Effector memory CD4-positive, alpha-beta T cell (primary cell): ENCODE results near the gene IL10RA.

Experiments
- DNase-seq, 3 donors: peaks; one replicate each; pipeline ENCODE4 v3.0.0-alpha.2; 2020
- H3K27ac ChIP-seq: 2 replicates; pipeline ENCODE4 v1.7.0; 2013; ENCODE audit warnings: mild to moderate bottlenecking, low read length, moderate library complexity; ENCODE audit not compliant: insufficient read depth, poor library complexity, severe bottlenecking
- H3K27me3 ChIP-seq: replicated peaks from 2 replicates; pipeline ENCODE4 v1.7.0; 2013; ENCODE audit warnings: mild to moderate bottlenecking, low read length; ENCODE audit not compliant: insufficient read depth, control insufficient read depth, poor library complexity, severe bottlenecking
- H3K36me3 ChIP-seq: 2 replicates; pipeline ENCODE4 v1.7.0; 2013; ENCODE audit warnings: mild to moderate bottlenecking, low read length, moderate library complexity; ENCODE audit not compliant: control insufficient read depth, insufficient read depth
- H3K4me1 ChIP-seq: 2 replicates; pipeline ENCODE4 v1.7.0; 2013; ENCODE audit warnings: low read length, mild to moderate bottlenecking; ENCODE audit not compliant: control insufficient read depth, insufficient read depth, poor library complexity, severe bottlenecking
- H3K4me3 ChIP-seq: 2 replicates; pipeline ENCODE4 v1.7.0; 2013; ENCODE audit warnings: low read length, low read depth, mild to moderate bottlenecking; ENCODE audit not compliant: insufficient read depth, poor library complexity, severe bottlenecking
- H3K9me3 ChIP-seq: 2 replicates; pipeline ENCODE4 v1.7.0; 2013; ENCODE audit warnings: mild to moderate bottlenecking, low read length, moderate library complexity; ENCODE audit not compliant: control insufficient read depth

The IL10RA gene

DNA sequence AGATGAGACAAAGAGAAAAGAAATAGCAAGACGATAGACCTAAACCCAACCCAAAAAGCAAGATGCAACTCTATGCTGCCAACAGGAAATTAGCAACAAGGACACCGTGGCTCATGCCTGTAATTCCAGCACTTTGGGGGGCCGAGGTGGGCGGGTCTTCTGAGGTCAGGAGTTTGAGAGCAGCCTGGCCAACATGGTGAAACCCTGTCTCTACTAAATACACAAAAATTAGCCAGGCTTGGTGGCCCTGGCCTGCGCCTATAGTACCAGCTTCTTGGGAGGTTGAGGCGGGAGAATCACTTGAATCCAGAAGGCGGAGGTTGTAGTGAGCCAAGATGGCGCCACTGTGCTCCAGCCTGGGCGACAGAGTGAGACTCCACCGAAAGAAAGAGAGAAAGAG, 24.3 kb upstream of the IL10RA start:
- peaks cover 5% of the 10 kb centered on the region for H3K9me3 ChIP-seq
- no peaks in the 10 kb centered on the region for H3K36me3 ChIP-seq
- no peak overlapping the region for H3K27ac ChIP-seq
- no peaks in the 10 kb centered on the region for H3K4me1 ChIP-seq
- H3K4me3 ChIP-seq = no peak overlapping the region
- no peaks in the 10 kb centered on the region for H3K27me3 ChIP-seq
- no peak for DNase-seq

DNA sequence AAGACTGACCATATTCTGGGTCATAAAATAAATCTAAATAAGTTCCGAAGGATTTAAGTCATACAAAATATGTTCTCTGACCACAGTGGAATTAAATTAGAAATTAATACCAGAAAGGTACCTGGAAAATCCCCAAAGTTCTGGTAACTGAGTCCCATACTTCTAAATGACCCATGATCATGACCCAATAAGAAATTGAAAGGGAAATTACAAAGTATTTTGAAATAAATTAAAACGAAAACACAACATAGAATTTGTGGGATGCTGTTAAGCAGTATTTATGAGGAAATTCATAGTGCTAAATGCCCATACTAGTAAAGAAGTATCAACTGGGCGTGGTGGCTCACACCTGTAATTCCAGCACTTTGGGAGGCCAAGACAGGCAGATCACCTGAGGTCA, 23.4 kb upstream of the IL10RA start:
- Histone ChIP-seq H3K27ac (no peak overlapping the region), H3K36me3 (no peaks in the 10 kb centered on the region), H3K27me3 (no peaks in the 10 kb centered on the region), H3K4me1 (no peaks in the 10 kb centered on the region), H3K4me3 (no peak overlapping the region), H3K9me3 (peaks cover 5% of the 10 kb centered on the region)
- DNase-seq = no peak

DNA sequence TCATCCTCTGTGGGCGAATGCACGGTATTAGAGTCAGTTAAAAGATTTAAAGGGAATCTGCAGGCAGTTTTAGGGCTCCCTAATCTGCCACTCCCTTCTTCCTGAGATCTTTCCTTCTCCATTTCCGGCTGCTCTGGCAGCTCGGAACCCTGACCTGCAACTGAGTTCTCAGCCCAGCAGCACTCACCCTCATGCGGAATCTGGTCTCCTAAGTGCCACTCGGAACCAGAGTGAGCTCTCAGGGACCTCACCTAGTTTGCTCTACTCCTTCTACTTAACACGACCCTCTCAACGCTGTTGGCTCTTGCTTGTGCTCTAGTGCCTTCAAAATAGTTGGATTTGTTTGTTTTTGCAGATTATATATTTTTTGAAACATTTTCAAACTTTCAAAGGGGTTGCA, 19.3 kb upstream of the IL10RA start:
- Histone ChIP-seq H3K9me3 (no peaks in the 10 kb centered on the region), H3K4me1 (peaks cover 22% of the 10 kb centered on the region), H3K27ac (no peak overlapping the region), H3K36me3 (no peaks in the 10 kb centered on the region), H3K27me3 (no peaks in the 10 kb centered on the region), H3K4me3 (no peak overlapping the region)
- DNase-seq = no peak

DNA sequence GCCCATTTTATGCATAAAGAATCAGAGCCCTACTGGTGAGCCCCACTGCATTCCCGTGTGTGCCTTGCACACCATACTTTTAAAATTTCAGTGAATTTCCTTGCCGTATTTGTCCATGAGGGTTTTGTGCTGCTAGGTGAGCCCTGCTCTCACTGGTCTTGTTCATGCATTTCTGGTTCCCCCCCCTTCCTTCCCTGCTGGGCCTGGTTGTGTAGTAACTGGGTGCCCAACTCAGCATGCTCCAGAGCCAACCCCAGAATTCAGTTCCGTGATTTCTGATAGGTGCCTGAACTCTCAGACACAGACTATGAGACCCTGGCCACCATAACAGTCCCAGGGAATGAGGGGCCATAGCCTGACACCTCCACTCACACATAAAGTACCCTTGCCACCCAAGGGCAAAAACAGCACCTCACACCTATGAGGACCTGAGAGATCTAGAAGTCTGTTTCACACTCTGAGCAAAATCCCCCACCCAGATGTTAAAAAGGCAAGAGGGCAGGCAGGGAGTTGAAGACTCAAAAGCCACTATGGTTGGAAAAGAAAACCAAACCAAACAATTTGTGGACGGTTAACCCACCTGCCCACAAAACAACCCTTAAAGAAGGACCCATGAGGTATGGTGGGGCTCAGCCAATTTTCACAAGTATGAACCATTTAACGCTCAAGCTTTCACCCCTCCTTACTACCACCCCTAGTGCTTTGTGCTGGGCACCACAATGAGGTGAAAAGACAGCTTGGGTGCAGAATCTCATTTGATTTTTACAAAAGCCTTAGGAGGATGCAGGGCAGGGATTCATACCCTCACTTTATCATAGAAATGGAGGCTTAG, 16.8 kb upstream of the IL10RA start:
- Histone ChIP-seq H3K9me3 (no peaks in the 10 kb centered on the region), H3K36me3 (no peaks in the 10 kb centered on the region), H3K4me1 (peaks cover 38% of the 10 kb centered on the region), H3K27ac (no peak overlapping the region), H3K27me3 (no peaks in the 10 kb centered on the region), H3K4me3 (no peak overlapping the region)
- DNase-seq = no peak

DNA sequence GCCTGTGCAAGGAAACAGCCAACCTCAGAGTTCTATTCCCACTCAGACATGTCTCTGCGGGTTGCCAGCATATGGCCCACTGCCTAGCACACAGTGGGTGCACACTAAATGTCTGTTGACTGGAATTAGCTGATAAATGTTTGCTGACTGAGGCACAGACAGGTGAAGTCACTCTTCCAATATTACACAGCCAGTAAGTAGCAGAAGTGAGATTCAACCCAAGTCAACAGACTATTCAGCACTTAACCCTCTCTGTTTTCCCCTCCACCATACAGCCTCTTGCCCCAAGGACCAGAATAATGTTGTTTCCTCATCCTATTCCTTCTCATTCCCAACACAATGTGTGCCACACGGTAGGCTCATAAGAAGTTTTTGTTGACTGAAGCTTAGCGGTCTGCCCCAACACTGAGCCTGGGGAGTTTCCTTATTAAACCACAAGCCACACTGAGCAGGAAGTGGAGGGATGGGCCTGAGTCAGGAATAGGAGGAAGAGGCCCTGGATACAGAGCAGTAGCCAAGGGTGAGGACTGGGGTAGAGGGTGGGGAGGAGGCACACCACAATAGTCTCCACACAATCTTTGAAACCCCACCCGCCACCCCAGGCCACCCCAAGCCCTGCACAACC, 15.7 kb upstream of the IL10RA start:
- Histone ChIP-seq H3K27ac (peak overlapping the region; percentile 28), H3K9me3 (no peaks in the 10 kb centered on the region)

DNA sequence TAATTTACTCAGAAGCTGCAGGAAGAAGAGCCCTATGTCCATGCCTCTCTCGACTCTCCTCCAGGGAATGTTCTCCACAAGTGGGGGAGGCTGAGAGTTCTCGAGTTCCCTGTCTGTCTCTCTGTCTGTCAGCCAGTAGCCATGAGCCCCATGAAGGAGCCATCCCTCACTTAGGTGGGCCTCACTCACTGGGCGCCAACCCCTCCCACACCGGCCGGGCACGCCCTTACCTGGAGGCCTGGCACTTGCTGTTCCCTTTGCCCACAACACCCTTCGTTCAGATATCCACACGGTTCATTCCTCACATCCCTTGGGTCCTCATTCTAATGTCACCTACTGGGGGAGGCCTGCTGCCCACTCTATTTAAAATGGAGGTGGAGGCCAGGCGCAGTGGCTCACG, 14.2 kb upstream of the IL10RA start:
- no peak overlapping the region for H3K27ac ChIP-seq
- no peak overlapping the region for H3K4me3 ChIP-seq
- no peaks in the 10 kb centered on the region for H3K27me3 ChIP-seq
- no peaks in the 10 kb centered on the region for H3K36me3 ChIP-seq
- no peaks in the 10 kb centered on the region for H3K9me3 ChIP-seq
- DNase-seq = no peak
- H3K4me1 ChIP-seq = peaks cover 45% of the 10 kb centered on the region

More for the DNA sequence above, 15.7 kb upstream of the IL10RA start:
- Histone ChIP-seq H3K4me3 (no peak overlapping the region), H3K4me1 (peaks cover 38% of the 10 kb centered on the region), H3K36me3 (no peaks in the 10 kb centered on the region), H3K27me3 (no peaks in the 10 kb centered on the region)
- DNase-seq = peak in 2 of 3 donors; percentile 27 to 30

DNA sequence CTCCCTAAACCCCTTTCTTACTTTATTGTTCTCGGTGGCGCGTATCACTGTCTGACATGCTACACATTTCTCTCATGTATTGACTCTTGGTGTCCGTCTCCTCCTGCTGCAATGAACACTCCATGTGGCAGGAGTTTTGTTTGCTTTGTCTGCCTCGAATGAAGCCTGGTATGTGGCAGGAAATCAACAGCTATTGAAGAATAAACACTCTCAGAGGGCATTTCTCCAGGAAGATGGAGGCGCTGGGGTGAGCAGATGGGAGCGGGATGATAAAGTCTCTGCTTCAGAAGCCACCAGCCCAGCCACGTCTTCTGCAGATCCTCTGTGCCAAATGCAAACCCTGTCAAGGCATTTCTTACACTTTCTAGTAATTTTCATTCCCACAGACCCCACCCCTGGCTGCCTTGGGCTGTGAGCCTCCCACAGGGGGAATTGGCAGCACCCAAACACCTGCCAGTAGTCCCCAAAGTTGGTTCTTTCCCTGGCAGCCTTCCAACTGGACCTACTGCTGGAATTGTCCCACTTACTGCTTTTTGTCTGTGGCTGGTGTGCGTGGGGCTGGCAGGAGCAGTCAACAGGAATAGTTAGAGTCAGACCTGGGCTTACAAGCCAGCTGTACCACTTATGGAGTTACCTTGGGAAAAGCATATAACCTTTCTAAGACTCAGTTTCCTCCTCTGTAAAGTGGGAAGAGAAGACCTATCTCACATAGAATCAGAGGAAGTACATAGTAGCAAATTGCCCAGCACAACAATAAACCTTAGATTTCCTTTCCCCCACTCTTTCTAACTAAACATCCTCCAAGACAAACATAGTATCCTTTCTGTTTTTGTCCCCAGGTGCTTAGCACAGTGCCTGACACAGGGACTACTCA, 13.3 kb upstream of the IL10RA start:
- Histone ChIP-seq H3K9me3 (no peaks in the 10 kb centered on the region), H3K4me1 (peaks cover 45% of the 10 kb centered on the region), H3K4me3 (no peak overlapping the region), H3K27me3 (no peaks in the 10 kb centered on the region), H3K27ac (no peak overlapping the region), H3K36me3 (no peaks in the 10 kb centered on the region)
- no peak for DNase-seq

DNA sequence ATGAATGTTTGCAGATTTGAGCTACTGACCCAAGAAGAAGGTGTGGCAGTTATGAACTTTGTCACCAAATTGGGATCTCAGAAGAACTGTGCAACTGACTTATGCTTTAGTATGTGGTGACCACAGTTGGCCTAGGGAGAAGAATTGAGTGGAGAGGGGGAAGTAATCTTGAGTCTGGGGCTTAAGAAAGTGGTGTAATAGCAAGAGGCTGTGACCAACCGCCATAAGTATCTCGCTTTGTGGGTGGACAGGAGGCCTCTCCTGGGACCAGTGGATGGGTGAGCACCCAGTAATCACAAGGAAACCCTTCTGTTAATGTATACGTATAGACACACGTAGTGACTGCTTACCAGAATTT, 12.7 kb upstream of the IL10RA start:
- no peaks in the 10 kb centered on the region for H3K9me3 ChIP-seq
- H3K4me1 ChIP-seq = peaks cover 45% of the 10 kb centered on the region

DNA sequence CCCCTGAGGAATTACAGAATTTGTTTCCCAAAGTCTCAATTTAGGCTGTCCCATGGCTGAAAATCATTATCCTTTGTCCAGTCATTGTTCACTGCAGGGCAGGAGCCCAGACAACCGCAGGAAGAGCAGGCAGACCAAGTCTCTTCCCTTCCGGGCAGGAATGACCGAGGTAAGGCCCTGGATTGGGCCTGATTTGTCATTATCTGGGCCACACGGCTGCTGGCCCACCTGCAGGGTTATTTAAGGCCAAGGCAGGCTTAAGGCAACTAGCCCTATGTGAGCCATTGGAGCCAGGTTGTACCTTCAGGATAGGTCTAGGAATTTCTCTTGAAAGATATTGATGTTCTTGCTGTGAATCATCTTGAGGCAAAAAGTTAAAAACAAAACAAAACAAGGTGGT, 9.7 kb upstream of the IL10RA start:
- DNase-seq = no peak
- Histone ChIP-seq H3K27ac (no peak overlapping the region), H3K4me3 (no peak overlapping the region), H3K9me3 (no peaks in the 10 kb centered on the region), H3K36me3 (no peaks in the 10 kb centered on the region), H3K4me1 (peaks cover 36% of the 10 kb centered on the region), H3K27me3 (no peaks in the 10 kb centered on the region)

More for the DNA sequence above, 12.7 kb upstream of the IL10RA start:
- Histone ChIP-seq H3K36me3 (no peaks in the 10 kb centered on the region), H3K4me3 (no peak overlapping the region), H3K27me3 (no peaks in the 10 kb centered on the region), H3K27ac (no peak overlapping the region)
- no peak for DNase-seq

DNA sequence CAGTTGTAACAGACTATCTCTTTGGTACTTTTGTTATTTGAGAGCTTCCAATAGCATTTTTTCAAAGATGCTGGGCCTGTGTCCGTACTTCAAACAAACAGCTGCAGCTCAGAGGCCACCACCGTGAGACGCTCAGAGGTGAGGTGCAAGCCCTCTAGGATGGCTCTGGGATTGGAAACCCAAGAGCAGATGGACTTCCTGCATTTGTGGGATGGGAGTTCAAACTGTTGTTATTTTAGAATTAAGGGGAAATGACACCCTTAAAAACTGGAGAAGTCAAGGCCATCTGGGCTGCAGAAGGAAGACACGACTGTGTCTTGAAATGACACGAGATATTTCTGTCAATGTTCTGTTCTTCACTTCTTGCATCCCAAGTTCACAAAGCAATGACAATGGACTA, 9.2 kb upstream of the IL10RA start:
- Histone ChIP-seq H3K4me1 (peaks cover 34% of the 10 kb centered on the region), H3K27ac (no peak overlapping the region), H3K27me3 (no peaks in the 10 kb centered on the region), H3K4me3 (no peak overlapping the region), H3K9me3 (no peaks in the 10 kb centered on the region), H3K36me3 (no peaks in the 10 kb centered on the region)
- no peak for DNase-seq
